GM23338 (cell line): ENCODE results near the gene PSMC4. TPM values are rescaled to one million over a fixed set of nuclear protein-coding genes. Genes with fewer than 3 reads are reported as not detected.

ENCODE experiments used
- ATAC-seq: fragments of 200-7000 bp; cut with Tn5 transposase; 3 replicates; pipeline ENCODE4 v1.9.1; 2020
- DNase-seq: peaks from one replicate; pipeline ENCODE4 v3.0.0-alpha.2; 2015; ENCODE audit warnings: low spot score
- H2AFZ ChIP-seq: fragments of 200-600 bp; sonication (generic); 2 replicates; pipeline ENCODE4 v1.8.0; 2016; ENCODE audit warnings: antibody characterized with exemption, mild to moderate bottlenecking, moderate library complexity
- H3F3A ChIP-seq: fragments of 200-600 bp; sonication (generic); replicated peaks from 2 replicates; pipeline ENCODE4 v1.8.0; 2017; ENCODE audit warnings: antibody characterized with exemption, mixed run types, low read depth
- H3K27ac ChIP-seq: fragments of 200-600 bp; sonication (generic); 2 replicates; pipeline ENCODE4 v1.6.1; 2016; ENCODE audit warnings: low read depth
- H3K27me3 ChIP-seq: fragments of 200-600 bp; sonication (generic); 2 replicates; pipeline ENCODE4 v1.8.0; 2016; ENCODE audit warnings: mild to moderate bottlenecking, mixed run types, moderate library complexity; ENCODE audit not compliant: insufficient read depth
- H3K36me3 ChIP-seq: fragments of 200-600 bp; sonication (generic); 2 replicates; pipeline ENCODE4 v1.8.0; 2016; ENCODE audit warnings: mild to moderate bottlenecking; ENCODE audit not compliant: insufficient read depth
- H3K4me1 ChIP-seq: fragments of 200-600 bp; sonication (generic); 2 replicates; pipeline ENCODE4 v1.8.0; 2016; ENCODE audit warnings: mild to moderate bottlenecking, moderate library complexity; ENCODE audit not compliant: insufficient read depth
- H3K4me2 ChIP-seq: fragments of 200-600 bp; sonication (generic); 2 replicates; pipeline ENCODE4 v1.7.1; 2017; ENCODE audit warnings: mixed run types
- H3K4me3 ChIP-seq: fragments of 200-600 bp; sonication (generic); 2 replicates; pipeline ENCODE4 v1.6.1; 2016; ENCODE audit warnings: mixed run types
- H3K79me2 ChIP-seq: fragments of 200-600 bp; sonication (generic); replicated peaks from 2 replicates; pipeline ENCODE4 v1.8.0; 2017; ENCODE audit warnings: mild to moderate bottlenecking; ENCODE audit not compliant: insufficient read depth
- H3K9me2 ChIP-seq: fragments of 200-600 bp; sonication (generic); 2 replicates; pipeline ENCODE4 v1.8.0; 2017; ENCODE audit not compliant: insufficient read depth
- H4K20me1 ChIP-seq: fragments of 200-600 bp; sonication (generic); replicated peaks from 2 replicates; pipeline ENCODE4 v1.8.0; 2017; ENCODE audit warnings: mild to moderate bottlenecking; ENCODE audit not compliant: insufficient read depth
- H3K27ac Mint-ChIP-seq: 2 replicates; pipeline ENCODE4 v1.8.0; 2020; ENCODE audit warnings: inconsistent platforms, mild to moderate bottlenecking, moderate library complexity, mixed read lengths
- H3K27me3 Mint-ChIP-seq: 3 replicates; pipeline ENCODE4 v1.8.0; 2022; ENCODE audit warnings: low read depth, mild to moderate bottlenecking, moderate library complexity, mixed read lengths, inconsistent platforms; ENCODE audit not compliant: insufficient read depth, poor library complexity
- H3K36me3 Mint-ChIP-seq: 3 replicates; pipeline ENCODE4 v1.8.0; 2021; ENCODE audit warnings: low read depth, mild to moderate bottlenecking, inconsistent platforms, moderate library complexity, mixed read lengths
- H3K4me1 Mint-ChIP-seq: 3 replicates; pipeline ENCODE4 v1.8.0; 2020; ENCODE audit warnings: mild to moderate bottlenecking, inconsistent platforms, mixed read lengths
- H3K4me3 Mint-ChIP-seq: 3 replicates; pipeline ENCODE4 v1.8.0; 2021; ENCODE audit warnings: moderate library complexity, mild to moderate bottlenecking, inconsistent platforms, mixed read lengths
- H3K9me3 Mint-ChIP-seq: 3 replicates; pipeline ENCODE4 v1.8.0; 2020; ENCODE audit warnings: moderate library complexity, mild to moderate bottlenecking, inconsistent platforms, mixed read lengths
- CREB1 ChIP-seq: fragments of 250-450 bp; sonication (Bioruptor Pico); IDR thresholded peaks from 2 replicates; pipeline ENCODE4 v1.5.0; 2020; ENCODE audit warnings: low read depth, mild to moderate bottlenecking, moderate library complexity
- CTCF ChIP-seq, 2 experiments: fragments of 200-600 bp in 1 of 2; sonication (generic) in 1 of 2; conservative IDR thresholded peaks; 2 replicates each; pipeline versions ENCODE4 v1.5.1 to v1.6.1; 2016 to 2017; ENCODE audit warnings: antibody characterized with exemption in 2 of 2, low read depth in 2 of 2, mild to moderate bottlenecking in 2 of 2, moderate library complexity in 1 of 2
- ETS1 ChIP-seq: IDR thresholded peaks from 2 replicates; pipeline ENCODE4 v1.6.1; 2016; ENCODE audit warnings: antibody characterized with exemption
- EZH2 ChIP-seq: fragments of 200-600 bp; sonication (generic); IDR thresholded peaks from one replicate; pipeline ENCODE4 v1.8.0; 2017; ENCODE audit warnings: antibody characterized with exemption, mild to moderate bottlenecking, low read depth; ENCODE audit not compliant: unreplicated experiment
- EZH2phosphoT487 ChIP-seq: fragments of 200-600 bp; sonication (generic); IDR thresholded peaks from one replicate; pipeline ENCODE4 v1.8.1; 2018; ENCODE audit warnings: antibody characterized with exemption; ENCODE audit not compliant: unreplicated experiment
- JUNB ChIP-seq: IDR thresholded peaks from one replicate; pipeline ENCODE4 v1.6.1; 2016; ENCODE audit warnings: antibody characterized with exemption; ENCODE audit not compliant: unreplicated experiment
- NANOG ChIP-seq: IDR thresholded peaks from 2 replicates; pipeline ENCODE4 v1.6.1; 2016; ENCODE audit warnings: antibody characterized with exemption, borderline replicate concordance
- POLR2AphosphoS5 ChIP-seq: IDR thresholded peaks from 2 replicates; pipeline ENCODE4 v1.6.1; 2016; ENCODE audit warnings: antibody characterized with exemption, low read depth
- REST ChIP-seq: IDR thresholded peaks from one replicate; pipeline ENCODE4 v1.6.1; 2018; ENCODE audit warnings: antibody characterized with exemption; ENCODE audit not compliant: unreplicated experiment
- STAT1 ChIP-seq: IDR thresholded peaks from one replicate; pipeline ENCODE4 v1.6.1; 2016; ENCODE audit warnings: antibody characterized with exemption; ENCODE audit not compliant: unreplicated experiment
- ZNF114 ChIP-seq: fragments of 250-450 bp; sonication (Bioruptor Pico); IDR thresholded peaks from 2 replicates; pipeline ENCODE4 v1.5.0; 2020; ENCODE audit warnings: mild to moderate bottlenecking, moderate library complexity
- ZNF331 ChIP-seq: fragments of 250-450 bp; sonication (Bioruptor Pico); IDR thresholded peaks from 2 replicates; pipeline ENCODE4 v1.5.0; 2020; ENCODE audit warnings: low read depth, mild to moderate bottlenecking, moderate library complexity
- ZNF462 ChIP-seq: fragments of 250-450 bp; sonication (Bioruptor Pico); IDR thresholded peaks from 2 replicates; pipeline ENCODE4 v1.5.0; 2020; ENCODE audit warnings: mild to moderate bottlenecking, moderate library complexity
- polyA plus RNA-seq: library from polyadenylated mRNA; unstranded; fragments of >200 nt; fragmentation: Nextera tagmentation; extraction: Ambion mirVana; gene quantifications from 2 replicates; pipeline ENCODE4 v1.2.1, GENCODE V29; 2016
- total RNA-seq: library from RNA; depleted of rRNA; stranded (reverse); fragments of >200 nt; shearing (Covaris generic); gene quantifications from 2 replicates; pipeline ENCODE4 v1.2.3, GENCODE V29; 2014

The PSMC4 gene
- total and polyA plus RNA-seq, 2 experiments from 2014 or later, result 135 to 147 TPM

GRCh38 chr19:39971380-39972035 lies 543 bp downstream of the PSMC4 start:
- Histone ChIP-seq H3K4me3 (peak overlapping the region; percentile 99), H4K20me1 (peaks cover 7% of the 10 kb centered on the region), H3K4me1 (no peaks in the 10 kb centered on the region; the same call in 1 of the 2 replicates), H2AFZ (0 out of 2 replicates have a peak overlapping the region, but pooled peaks have one; percentile 80), H3K9me2 (0 out of 2 replicates have a peak, but pooled peaks cover 3% of the 10 kb centered on the region), H3K27me3 (no peaks in the 10 kb centered on the region), H3F3A (no peaks in the 10 kb centered on the region), H3K36me3 (peaks cover 13% of the 10 kb centered on the region), H3K79me2 (peaks cover 17% of the 10 kb centered on the region), H3K27ac (no peak overlapping the region), H3K4me2 (peak overlapping the region; percentile 99)
- TF ChIP-seq POLR2AphosphoS5, result no peak
- no peak for TF ChIP-seq EZH2phosphoT487
- TF ChIP-seq JUNB, result no peak
- no peak for TF ChIP-seq CTCF (conservative IDR thresholded peaks at IDR 0.05; ENCODE audit: low read depth in 2 of 2)
- TF ChIP-seq ZNF331, result no peak
- TF ChIP-seq EZH2, result no peak
- no peak for TF ChIP-seq STAT1
- no peak for TF ChIP-seq NANOG
- no peak for TF ChIP-seq CREB1 (CRISPR knock-in tag)
- no peak for TF ChIP-seq REST
- TF ChIP-seq ZNF462 (CRISPR knock-in tag), result no peak
- no peak for TF ChIP-seq ETS1
- no peak for TF ChIP-seq ZNF114 (CRISPR knock-in tag)
- DNase-seq, result peak; percentile 35
- Mint-ChIP-seq H3K27ac (peak overlapping the region; percentile 97), H3K27me3 (peaks cover 11% of the 10 kb centered on the region), H3K4me3 (peak overlapping the region; percentile 96), H3K4me1 (peaks cover 8% of the 10 kb centered on the region; the same call in 2 of the 3 replicates), H3K9me3 (no peaks in the 10 kb centered on the region; the same call in 2 of the 3 replicates), H3K36me3 (peaks cover 51% of the 10 kb centered on the region)
- ATAC-seq, result peak; percentile 1; the same call in 1 of the 3 replicates
